ENCODE measurements around the gene ZCCHC3.
A peak's percentile ranks its signal among the peaks of the same experiment; 100 is the strongest.

ZCCHC3 gene

DNA sequence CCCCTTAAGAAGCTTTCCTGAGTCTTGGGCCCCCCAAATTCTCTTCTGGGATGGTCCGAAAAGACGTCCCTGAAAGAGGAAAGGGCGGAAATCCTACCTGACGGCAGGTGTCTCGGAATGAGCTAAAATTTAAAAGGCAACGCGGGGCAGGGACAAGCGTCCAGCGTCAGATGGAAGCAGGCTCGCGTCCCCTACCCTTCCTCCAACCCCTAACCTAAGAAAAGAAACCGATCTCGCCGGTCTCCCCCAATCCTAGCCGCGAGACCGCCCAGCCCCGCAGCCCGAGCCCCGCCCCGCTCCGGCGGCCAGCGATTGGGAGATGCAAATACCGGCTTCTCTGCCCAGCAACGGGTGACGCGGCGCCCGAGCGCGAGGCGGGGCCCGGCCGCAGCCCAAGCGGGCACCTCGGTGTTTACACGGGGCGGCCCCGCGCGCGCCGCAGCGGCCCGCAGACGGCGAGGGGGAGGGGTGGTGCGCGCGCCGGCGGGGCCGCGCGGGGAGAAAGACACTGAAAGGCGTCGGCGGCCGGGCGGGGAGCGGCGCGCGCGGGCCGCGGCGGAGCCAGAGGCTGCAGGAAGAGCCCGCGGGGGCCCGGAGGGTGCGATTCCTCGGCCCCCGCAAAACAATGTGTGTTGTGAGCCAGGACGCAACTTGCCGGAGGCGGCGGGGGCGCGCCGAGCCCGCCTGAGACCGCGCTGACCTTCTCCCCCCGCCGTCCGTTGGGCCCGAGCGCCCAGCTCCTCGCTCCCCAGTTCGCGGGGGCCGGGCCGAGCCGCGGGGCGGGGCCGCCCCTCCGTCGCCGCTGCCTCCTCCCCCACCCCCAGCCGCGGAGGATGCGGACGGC lies 27.9 kb downstream of the ZCCHC3 start, which contains the start of gene SOX12:
SOX12 (plus strand) TSS at position 508 of the 844 bp plus-strand sequence. CDS start 373 bp downstream, outside the sequence.
- DNase-seq (ENCODE audit: insufficient read length, low spot score) (peak; percentile 90), FAIRE-seq (peak; percentile 92)
- no peak for TF ChIP-seq SPI1 (IDR thresholded peaks at IDR 0.05; ENCODE audit: low read depth, low read length)
- peak; percentile 62; the same call in 1 of the 2 replicates for TF ChIP-seq POU2F2 (IDR thresholded peaks at IDR 0.05; ENCODE audit: low read depth, low read length)
- peak; percentile 74; the same call in 1 of the 2 replicates for TF ChIP-seq TAF1 (IDR thresholded peaks at IDR 0.05; ENCODE audit: low read depth, low read length)
- peak; percentile 43; the same call in 1 of the 2 replicates for TF ChIP-seq POLR2A (IDR thresholded peaks at IDR 0.05; ENCODE audit: low read depth, low read length)

- no peak for DNase-seq (ENCODE audit: insufficient read length, low spot score)
- FAIRE-seq, result peak; percentile 70
- TF ChIP-seq PAX5 (IDR thresholded peaks at IDR 0.05; ENCODE audit: insufficient read depth, low read length, severe bottlenecking), result no peak
- 0 out of 2 replicates have a peak, but pooled peaks have one; percentile 7 for TF ChIP-seq POU2F2 (IDR thresholded peaks at IDR 0.05; ENCODE audit: low read depth, low read length)
These were observed 28.7 kb downstream of the ZCCHC3 start for GRCh38 chr20:325889-326644.

DNA sequence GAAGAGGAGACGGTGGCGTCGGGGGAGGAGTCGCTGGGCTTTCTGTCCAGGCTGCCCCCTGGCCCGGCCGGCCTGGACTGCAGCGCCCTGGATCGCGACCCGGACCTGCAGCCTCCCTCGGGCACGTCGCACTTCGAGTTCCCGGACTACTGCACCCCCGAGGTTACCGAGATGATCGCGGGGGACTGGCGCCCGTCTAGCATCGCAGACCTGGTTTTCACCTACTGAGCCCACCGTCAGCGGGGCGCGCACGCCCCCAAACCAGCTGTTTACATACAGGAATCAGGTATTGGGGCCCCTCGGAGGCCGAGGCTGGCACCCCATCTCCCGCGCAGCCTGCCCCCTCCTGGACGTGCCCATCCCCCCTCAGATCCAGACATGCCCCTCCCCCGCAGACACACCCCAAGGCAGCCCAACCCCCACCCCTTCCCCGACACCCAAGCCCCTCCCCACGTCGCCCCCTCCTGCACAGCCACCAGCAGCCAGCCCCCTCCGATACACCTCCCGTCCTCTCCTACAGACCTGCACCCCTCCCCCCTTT lies 29.3 kb downstream of the ZCCHC3 start:
- TF ChIP-seq SPI1 (IDR thresholded peaks at IDR 0.05; ENCODE audit: low read depth, low read length), result no peak
- TF ChIP-seq TAF1 (IDR thresholded peaks at IDR 0.05; ENCODE audit: low read depth, low read length), result no peak
- TF ChIP-seq POU2F2 (IDR thresholded peaks at IDR 0.05; ENCODE audit: low read depth, low read length), result no peak
- no peak for TF ChIP-seq PAX5 (IDR thresholded peaks at IDR 0.05; ENCODE audit: insufficient read depth, low read length, severe bottlenecking)
- no peak for TF ChIP-seq POLR2AphosphoS5 (IDR thresholded peaks at IDR 0.05; ENCODE audit: low read depth, low read length)
- no peak for TF ChIP-seq POLR2A (IDR thresholded peaks at IDR 0.05; ENCODE audit: low read depth, low read length)
- DNase-seq (ENCODE audit: insufficient read length, low spot score) (no peak), FAIRE-seq (no peak)

DNA sequence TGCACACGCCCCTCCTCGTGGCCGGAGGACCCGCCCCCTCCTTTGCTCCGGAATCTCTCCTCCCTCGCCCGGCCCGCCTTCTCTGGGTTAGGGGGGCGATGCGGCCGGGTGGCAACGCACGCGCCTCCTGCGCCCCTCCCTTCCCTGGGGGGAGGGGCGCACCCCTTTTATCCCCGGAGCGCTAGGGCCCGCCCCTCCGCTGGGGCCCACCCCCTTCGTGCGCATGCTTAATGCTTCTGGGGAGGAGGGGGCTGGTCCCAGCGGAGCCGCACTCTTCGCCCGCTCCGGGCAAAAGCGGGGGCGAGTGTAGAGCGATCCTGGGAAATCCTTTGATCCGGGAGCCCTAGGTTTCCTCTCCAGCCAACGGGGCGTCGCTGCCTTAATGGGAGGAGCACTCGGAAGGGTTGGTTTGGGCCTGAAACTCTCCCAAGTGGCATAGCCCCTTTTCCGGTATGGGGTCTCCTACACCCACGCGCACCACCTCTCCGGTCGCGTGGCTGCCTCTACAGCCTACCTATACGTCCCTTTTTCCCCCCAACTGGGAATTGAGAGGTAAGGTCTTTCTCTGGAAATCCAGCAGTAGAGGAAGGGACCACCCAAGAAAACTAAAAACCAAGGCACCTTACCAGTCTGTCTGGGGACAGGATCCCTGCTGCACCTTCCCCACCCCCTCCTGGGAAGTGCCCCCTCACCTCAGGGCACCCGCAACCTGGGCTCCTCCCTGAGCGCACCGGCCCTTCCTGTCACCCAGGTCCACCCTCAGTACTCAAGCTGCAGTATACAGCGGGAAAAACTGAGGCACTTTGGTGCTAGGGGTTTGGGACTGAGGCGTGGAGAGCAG lies 30.0 kb downstream of the ZCCHC3 start:
- TF ChIP-seq PAX5 (IDR thresholded peaks at IDR 0.05; ENCODE audit: insufficient read depth, low read length, severe bottlenecking) (peak; percentile 31), POU2F2 (IDR thresholded peaks at IDR 0.05; ENCODE audit: low read depth, low read length) (no peak), SPI1 (IDR thresholded peaks at IDR 0.05; ENCODE audit: low read depth, low read length) (no peak), TAF1 (IDR thresholded peaks at IDR 0.05; ENCODE audit: low read depth, low read length) (0 out of 2 replicates have a peak, but pooled peaks have one; percentile 22), POLR2A (IDR thresholded peaks at IDR 0.05; ENCODE audit: low read depth, low read length) (peak; percentile 51; the same call in 1 of the 2 replicates), POLR2AphosphoS5 (IDR thresholded peaks at IDR 0.05; ENCODE audit: low read depth, low read length) (peak; percentile 46)
- DNase-seq (ENCODE audit: insufficient read length, low spot score), result peak; percentile 72
- FAIRE-seq, result peak; percentile 75

- FAIRE-seq, result no peak
- TF ChIP-seq POLR2A (IDR thresholded peaks at IDR 0.05; ENCODE audit: low read depth, low read length), result no peak
- no peak for TF ChIP-seq SPI1 (IDR thresholded peaks at IDR 0.05; ENCODE audit: low read depth, low read length)
- TF ChIP-seq TAF1 (IDR thresholded peaks at IDR 0.05; ENCODE audit: low read depth, low read length), result no peak
- TF ChIP-seq PAX5 (IDR thresholded peaks at IDR 0.05; ENCODE audit: insufficient read depth, low read length, severe bottlenecking), result no peak
- no peak for TF ChIP-seq POU2F2 (IDR thresholded peaks at IDR 0.05; ENCODE audit: low read depth, low read length)
- TF ChIP-seq POLR2AphosphoS5 (IDR thresholded peaks at IDR 0.05; ENCODE audit: low read depth, low read length), result no peak
- DNase-seq (ENCODE audit: insufficient read length, low spot score), result no peak
These were observed 30.9 kb downstream of the ZCCHC3 start for GRCh38 chr20:328027-328974.

DNA sequence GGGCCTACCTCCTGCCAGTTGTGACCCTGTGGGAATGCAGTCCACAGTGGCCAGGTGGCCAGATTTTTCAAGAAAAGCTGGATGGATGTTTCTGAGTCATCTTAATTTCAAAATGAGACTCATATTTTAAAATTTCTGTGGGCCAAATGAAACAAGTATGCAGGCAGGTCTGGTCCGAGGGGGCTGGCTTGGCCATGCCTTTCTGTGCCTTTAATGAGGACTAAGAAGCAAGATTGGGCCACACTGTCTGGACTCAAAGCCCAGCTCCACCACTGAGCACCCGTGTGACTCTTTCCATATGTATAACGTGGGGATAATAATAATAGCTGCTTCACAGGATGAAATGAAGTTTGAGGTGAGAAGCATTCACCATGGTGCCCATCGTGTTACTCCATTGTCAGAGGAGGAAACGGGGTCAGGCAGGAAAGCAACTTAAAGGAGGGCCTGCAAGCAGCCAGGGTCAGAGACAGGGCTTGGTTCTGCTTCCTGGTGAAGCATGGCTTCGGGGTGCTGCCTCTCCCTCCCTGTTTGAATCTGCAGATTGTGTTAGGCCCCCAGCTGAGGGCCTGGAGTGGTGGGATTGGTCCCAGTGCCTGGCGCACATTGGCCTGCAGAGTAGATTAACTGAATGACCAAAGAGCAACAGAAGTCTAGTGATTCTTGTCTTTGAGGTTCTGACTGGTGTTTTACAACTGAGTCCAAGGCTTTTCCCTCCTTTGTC lies 31.8 kb downstream of the ZCCHC3 start:
- no peak for FAIRE-seq
- no peak for DNase-seq (ENCODE audit: insufficient read length, low spot score)
- TF ChIP-seq POLR2AphosphoS5 (IDR thresholded peaks at IDR 0.05; ENCODE audit: low read depth, low read length) (no peak), PAX5 (IDR thresholded peaks at IDR 0.05; ENCODE audit: insufficient read depth, low read length, severe bottlenecking) (no peak), TAF1 (IDR thresholded peaks at IDR 0.05; ENCODE audit: low read depth, low read length) (no peak), POLR2A (IDR thresholded peaks at IDR 0.05; ENCODE audit: low read depth, low read length) (no peak), POU2F2 (IDR thresholded peaks at IDR 0.05; ENCODE audit: low read depth, low read length) (no peak), SPI1 (IDR thresholded peaks at IDR 0.05; ENCODE audit: low read depth, low read length) (no peak)

GRCh38 chr20:329851-330232 lies 32.5 kb downstream of the ZCCHC3 start:
- FAIRE-seq, result no peak
- TF ChIP-seq POLR2A (IDR thresholded peaks at IDR 0.05; ENCODE audit: low read depth, low read length), result no peak
- no peak for TF ChIP-seq POU2F2 (IDR thresholded peaks at IDR 0.05; ENCODE audit: low read depth, low read length)
- no peak for TF ChIP-seq SPI1 (IDR thresholded peaks at IDR 0.05; ENCODE audit: low read depth, low read length)
- TF ChIP-seq POLR2AphosphoS5 (IDR thresholded peaks at IDR 0.05; ENCODE audit: low read depth, low read length), result no peak
- no peak for TF ChIP-seq PAX5 (IDR thresholded peaks at IDR 0.05; ENCODE audit: insufficient read depth, low read length, severe bottlenecking)
- no peak for TF ChIP-seq TAF1 (IDR thresholded peaks at IDR 0.05; ENCODE audit: low read depth, low read length)
- DNase-seq (ENCODE audit: insufficient read length, low spot score), result no peak

All from GM12891 (cell line).